Stomach (tissue), 9 donors: ENCODE results near the gene NRIP3. TPM values are rescaled to one million over a fixed set of nuclear protein-coding genes. Genes with fewer than 3 reads are reported as not detected.
"Not testable (repeated sequence)": the region's sequence is repeated elsewhere in the genome, so short reads cannot be mapped to it uniquely, and the experiment has no call there.

ENCODE experiments used
- DNase-seq, 2 donors: peaks; one replicate each; pipeline versions ENCODE4 v3.0.0 to v3.0.0-alpha.2; 2013 to 2019
- H3K27ac ChIP-seq, 5 donors: fragments of 200-600 bp in 4 of 5; sonication (generic) in 4 of 5; one replicate each; pipeline ENCODE4 v1.5.1; 2013 to 2019; ENCODE audit warnings: mild to moderate bottlenecking in 1 of 5, moderate library complexity in 1 of 5
- H3K27me3 ChIP-seq, 3 donors: fragments of 200-600 bp; sonication (generic); one replicate each; pipeline ENCODE4 v1.5.1; 2017 to 2019; ENCODE audit warnings: mixed run types in 1 of 3
- H3K36me3 ChIP-seq, 4 donors: fragments of 200-600 bp; sonication (generic); 1 replicate in 3 of 4; 2 replicates in 1 of 4; pipeline ENCODE4 v1.5.1; 2016 to 2019
- H3K4me1 ChIP-seq, 4 donors: fragments of 200-600 bp; sonication (generic); one replicate each; pipeline ENCODE4 v1.5.1; 2016 to 2019
- H3K4me3 ChIP-seq, 4 donors: fragments of 200-600 bp; sonication (generic) in 3 of 4; one replicate each; pipeline ENCODE4 v1.5.1; 2016 to 2019; ENCODE audit warnings: mild to moderate bottlenecking in 1 of 4
- H3K9me3 ChIP-seq, 4 donors: fragments of 200-600 bp; sonication (generic); one replicate each; pipeline ENCODE4 v1.5.1; 2016 to 2019
- CTCF ChIP-seq, 7 experiments: fragments of 450-650 bp in 4 of 7; fragments of 200-600 bp in 3 of 7; sonication (generic) in 3 of 7; IDR thresholded peaks; one replicate each; pipeline ENCODE4 v1.5.1; 2016 to 2019; ENCODE audit warnings: antibody characterized with exemption in 7 of 7, control low read depth in 2 of 7, mild to moderate bottlenecking in 1 of 7
- EP300 ChIP-seq: sonication (generic); formaldehyde crosslinking; IDR thresholded peaks from one replicate; pipeline ENCODE4 v1.6.1; 2017; ENCODE audit warnings: antibody characterized with exemption
- POLR2A ChIP-seq, 4 donors: fragments of 450-650 bp; IDR thresholded peaks; one replicate each; pipeline ENCODE4 v1.6.1; 2016; ENCODE audit warnings: antibody characterized with exemption in 4 of 4, control low read depth in 2 of 4, mild to moderate bottlenecking in 1 of 4, moderate library complexity in 1 of 4
- POLR2AphosphoS5 ChIP-seq, 3 donors: sonication (generic); formaldehyde crosslinking; IDR thresholded peaks; one replicate each; pipeline ENCODE4 v1.6.1; 2016; ENCODE audit warnings: antibody characterized with exemption in 3 of 3
- WGBS, 5 donors: extraction: QIAGEN DNeasy Blood & Tissue Kit in 3 of 5; methylation state at CpG; one replicate each; pipeline versions ENCODE4 v1.1.5 to v1.1.7; 2013 to 2018; 5-methylcytosine and 5-hydroxymethylcytosine counted together
- intact Hi-C: fragments of 100-400 bp; cut with DNase I; formaldehyde crosslinking; loops from one replicate; pipeline ENCODE4 v1.15.1; 2023; ENCODE audit warnings: low total_unique reads
- polyA plus RNA-seq, 3 donors: library from polyadenylated mRNA; stranded (reverse); fragments of 200-250 nt; gene quantifications; one replicate each; pipeline ENCODE4 v1.2.3, GENCODE V29; 2013
- total RNA-seq, 5 donors: library from RNA; depleted of rRNA; stranded (reverse); fragments of >200 nt; gene quantifications; one replicate each; pipeline versions ENCODE4 v1.1.0 to v1.2.3, GENCODE V29; 2014 to 2016
- donor health status: healthy with polysubstance abuse.
- donor health status: Bipolar disorder and iron deficiency.
- donor health status: healthy.

Gene NRIP3
- total and polyA plus RNA-seq, 8 donors = 0.33 to 3.9 (median 1.6) TPM; not detected in 2

- Histone ChIP-seq H3K4me3 (no peak overlapping the region), H3K36me3 (no peaks in the 10 kb centered on the region), H3K27ac (no peak overlapping the region), H3K27me3 (no peaks in the 10 kb centered on the region), H3K4me1 (no peaks in the 10 kb centered on the region), H3K9me3 (no peaks in the 10 kb centered on the region)
- 57 to 67% (median 65%) methylated on average over 8 of the region's 8 CpGs for WGBS, 5 donors
- DNase-seq = no peak
- intact Hi-C loops = no loop called here
- no peak for TF ChIP-seq POLR2AphosphoS5 (IDR thresholded peaks at IDR 0.05)
- no peak for TF ChIP-seq POLR2A (IDR thresholded peaks at IDR 0.05)
- no peak for TF ChIP-seq CTCF (IDR thresholded peaks at IDR 0.05)
- no peak for TF ChIP-seq EP300
Observed at GRCh38 chr11:8941341-8942103, 62.3 kb downstream of the NRIP3 start.

GRCh38 chr11:8937659-8938058, 66.1 kb downstream of the NRIP3 start:
- H3K27me3 ChIP-seq = no peaks in the 10 kb centered on the region
- no peak for DNase-seq
- intact Hi-C loops = no loop called here
- no peak overlapping the region for H3K27ac ChIP-seq
- H3K4me3 ChIP-seq = no peak overlapping the region
- no peaks in the 10 kb centered on the region for H3K36me3 ChIP-seq
- no peaks in the 10 kb centered on the region for H3K4me1 ChIP-seq
- TF ChIP-seq CTCF (IDR thresholded peaks at IDR 0.05) (no peak), POLR2AphosphoS5 (IDR thresholded peaks at IDR 0.05) (no peak), POLR2A (IDR thresholded peaks at IDR 0.05) (no peak), EP300 (no peak)
- H3K9me3 ChIP-seq = no peaks in the 10 kb centered on the region
- 82 to 90% (median 86%) methylated on average over 13 to 14 of the region's 14 CpGs for WGBS, 5 donors

- DNase-seq = no peak
- Histone ChIP-seq H3K27me3 (no peaks in the 10 kb centered on the region), H3K27ac (no peak overlapping the region), H3K9me3 (no peaks in the 10 kb centered on the region), H3K36me3 (no peaks in the 10 kb centered on the region), H3K4me3 (no peak overlapping the region), H3K4me1 (no peaks in the 10 kb centered on the region)
- 85 to 93% (median 90%) methylated on average over 10 of the region's 10 CpGs for WGBS, 5 donors
- intact Hi-C loops = no loop called here
- no peak for TF ChIP-seq POLR2A (IDR thresholded peaks at IDR 0.05)
- no peak for TF ChIP-seq POLR2AphosphoS5 (IDR thresholded peaks at IDR 0.05)
- TF ChIP-seq EP300 = no peak
- TF ChIP-seq CTCF (IDR thresholded peaks at IDR 0.05) = no peak
Observed at GRCh38 chr11:8937159-8937558, 66.6 kb downstream of the NRIP3 start.

- intact Hi-C loops, DNase-seq, H3K4me3 ChIP-seq, H3K27ac ChIP-seq, H3K27me3 ChIP-seq, H3K9me3 ChIP-seq, H3K4me1 ChIP-seq, H3K36me3 ChIP-seq: not testable (repeated sequence)
- 77 to 95% (median 88%) methylated on average over 2 of the region's 2 CpGs for WGBS, 5 donors
Observed at GRCh38 chr11:8935789-8936188, 68.0 kb downstream of the NRIP3 start.
